Measurements from ENCODE around the gene SMTNL2. TPM values are rescaled to one million over a fixed set of nuclear protein-coding genes. Genes with fewer than 3 reads are reported as not detected.

SMTNL2 gene
- total and polyA plus RNA-seq, 2 of the 4 experiments (the other 2 are of a cell fraction) = not detected

- Histone ChIP-seq H2BK120ac (ENCODE audit: low read depth, low read length) (no peak overlapping the region), H4K8ac (ENCODE audit: low read depth in 2 of 2, low read length in 2 of 2) (no peak overlapping the region), H2BK15ac (ENCODE audit: low read depth, low read length) (no peak overlapping the region), H3K4me3 (ENCODE audit: insufficient read depth, low read depth, low read length) (no peak overlapping the region), H3K23ac (ENCODE audit: low read depth, low read length) (no peak overlapping the region), H3K36me3 (ENCODE audit: control insufficient read depth, insufficient read depth, low read length) (no peaks in the 10 kb centered on the region), H3K27ac (ENCODE audit: insufficient read depth, low read length) (no peak overlapping the region), H3K9ac (ENCODE audit: low read depth, low read length) (no peak overlapping the region), H3K4me2 (ENCODE audit: low read depth, low read length) (no peak overlapping the region), H4K20me1 (ENCODE audit: insufficient read depth, low read length) (no peaks in the 10 kb centered on the region), H2BK5ac (ENCODE audit: low read depth, low read length, poor library complexity, severe bottlenecking) (no peak overlapping the region), H3K79me1 (ENCODE audit: low read depth in 1 of 2, low read length in 2 of 2) (no peaks in the 10 kb centered on the region), H4K5ac (ENCODE audit: low read depth, low read length) (no peak overlapping the region), H2AK9ac (replicated peaks; ENCODE audit: low read depth, low read length, poor library complexity) (no peak overlapping the region), H4K91ac (ENCODE audit: insufficient read depth, low read depth, low read length) (no peak overlapping the region), H3K4ac (ENCODE audit: low read depth, low read length) (no peak overlapping the region), H3K4me1 (ENCODE audit: control insufficient read depth, insufficient read depth, low read length) (peaks cover 2% of the 10 kb centered on the region; the same call in 1 of the 2 replicates), H3K14ac (replicated peaks; ENCODE audit: low read depth, low read length) (no peak overlapping the region), H2AK5ac (ENCODE audit: low read depth, low read length) (no peak overlapping the region), H2BK20ac (ENCODE audit: low read depth, low read length) (no peak overlapping the region), H3K56ac (ENCODE audit: extremely low read depth, insufficient read depth, low read length) (no peak overlapping the region), H2AFZ (replicated peaks; ENCODE audit: low read length, poor library complexity) (no peak overlapping the region), H3K27me3 (ENCODE audit: control insufficient read depth, insufficient read depth, low read length) (peaks cover 82% of the 10 kb centered on the region), H3K9me3 (ENCODE audit: control insufficient read depth, insufficient read depth, low read length) (no peaks in the 10 kb centered on the region), H3K18ac (ENCODE audit: low read depth, low read length) (no peak overlapping the region), H3K9me1 (ENCODE audit: insufficient read depth, low read length) (no peaks in the 10 kb centered on the region)
- DNase-seq (no peak), ATAC-seq (ENCODE audit: low read depth) (no peak)
- no TSS peak for BruUV-seq (replicated peaks)
- in situ Hi-C loops (cut with MboI; ENCODE audit: low sequenced_read_pairs) = no loop called here
- WGBS, 2 experiments (ENCODE audit: extremely low coverage in 2 of 2, insufficient read length in 1 of 2) = no CpG with 5 or more reads among the region's 7 CpGs
- intact Hi-C loops (cut with micrococcal nuclease) = no loop called here
- TF ChIP-seq CTCF (conservative IDR thresholded peaks at IDR 0.05; ENCODE audit: low read depth, low read length) (no peak), FOS (IDR thresholded peaks at IDR 0.05; ENCODE audit: low read depth, low read length) (no peak), RAD21 (IDR thresholded peaks at IDR 0.05; ENCODE audit: low read length) (no peak), RCOR1 (IDR thresholded peaks at IDR 0.05; ENCODE audit: insufficient replicate concordance, low read length) (no peak), BHLHE40 (IDR thresholded peaks at IDR 0.05; ENCODE audit: low read depth, low read length) (no peak), CHD1 (IDR thresholded peaks at IDR 0.05; ENCODE audit: low read depth, low read length) (no peak), SMC3 (IDR thresholded peaks at IDR 0.05; ENCODE audit: low read depth, low read length) (no peak), MAFK (IDR thresholded peaks at IDR 0.05; ENCODE audit: low read depth, low read length) (no peak), MAZ (IDR thresholded peaks at IDR 0.05; ENCODE audit: borderline replicate concordance, low read depth, low read length) (no peak), RFX5 (IDR thresholded peaks at IDR 0.05; ENCODE audit: low read depth, low read length) (no peak)
- dilution Hi-C loops (cut with HindIII; ENCODE audit: low sequenced_read_pairs, unreplicated experiment) = no loop called here
- ChIA-PET CTCF (no interaction called here), POLR2A (ENCODE audit: unreplicated experiment) (no interaction called here)
Measured at GRCh38 chr17:4587195-4587594, 2.9 kb downstream of the SMTNL2 start.

Measured in IMR-90 (cell line).